HepG2 (cell line): Measurements from ENCODE around the gene FXYD5. TPM values are rescaled to one million over a fixed set of nuclear protein-coding genes. Genes with fewer than 3 reads are reported as not detected.

Source experiments
- HMG20A ChIP-seq: IDR thresholded peaks from 2 replicates; pipeline ENCODE4 v1.6.1; 2016; ENCODE audit warnings: borderline replicate concordance
- MAZ ChIP-seq, 2 experiments: sonication (generic) in 1 of 2; formaldehyde crosslinking in 1 of 2; IDR thresholded peaks; 2 replicates each; pipeline versions ENCODE4 v1.5.0 to v1.6.1; 2012 to 2020; ENCODE audit warnings: low read depth in 2 of 2, mild to moderate bottlenecking in 2 of 2, borderline replicate concordance in 1 of 2, improper control_type of control experiment in 1 of 2, low read length in 1 of 2, missing genetic modification reagents in 1 of 2, moderate library complexity in 1 of 2
- MBD4 ChIP-seq: IDR thresholded peaks from 2 replicates; pipeline ENCODE4 v1.6.1; 2012; ENCODE audit warnings: low read length, inconsistent platforms, borderline replicate concordance
- PCBP1 ChIP-seq: fragments of 200-400 bp; formaldehyde crosslinking; IDR thresholded peaks from 2 replicates; pipeline ENCODE4 v1.6.1; 2017; ENCODE audit warnings: mild to moderate bottlenecking, low read depth, low read length, borderline replicate concordance
- RXRA ChIP-seq: sonication (generic); formaldehyde crosslinking; IDR thresholded peaks from 2 replicates; pipeline ENCODE4 v1.5.1; 2020; ENCODE audit warnings: missing genetic modification reagents
- THAP11 ChIP-seq: IDR thresholded peaks from 2 replicates; pipeline ENCODE4 v1.6.1; 2016; ENCODE audit warnings: missing biosample characterization, missing genetic modification reagents
- YEATS4 ChIP-seq: sonication (generic); formaldehyde crosslinking; IDR thresholded peaks from 2 replicates; pipeline ENCODE4 v1.4.0; 2020; ENCODE audit warnings: missing genetic modification reagents, borderline replicate concordance
- ZKSCAN8 ChIP-seq: IDR thresholded peaks from 2 replicates; pipeline ENCODE4 v1.6.1; 2016; ENCODE audit warnings: borderline replicate concordance, missing genetic modification reagents, missing compliant biosample characterization
- ZNF329 ChIP-seq: sonication (generic); formaldehyde crosslinking; IDR thresholded peaks from 2 replicates; pipeline ENCODE4 v1.9.0; 2021; ENCODE audit warnings: low read depth, mild to moderate bottlenecking, missing genetic modification reagents
- ZNF768 ChIP-seq: sonication (generic); formaldehyde crosslinking; IDR thresholded peaks from 2 replicates; pipeline ENCODE4 v1.4.0; 2020; ENCODE audit warnings: missing genetic modification reagents
- ZNF788 ChIP-seq: sonication (generic); formaldehyde crosslinking; IDR thresholded peaks from 2 replicates; pipeline ENCODE4 v1.5.0; 2020; ENCODE audit warnings: mild to moderate bottlenecking, missing genetic modification reagents, borderline replicate concordance
- ZNF792 ChIP-seq: IDR thresholded peaks from 2 replicates; pipeline ENCODE4 v1.6.1; 2016
- polyA plus RNA-seq, 8 experiments: library from polyadenylated mRNA; depleted of rRNA in 3 of 8; stranded (reverse) in 7 of 8; unstranded in 1 of 8; fragments of >200 nt; fragmentation: Illumina TruSeq in 4 of 8; extraction: Trizol in 4 of 8; gene quantifications; 2 replicates each; pipeline versions ENCODE4 v1.2.1 to v1.2.3, GENCODE V29; 2011 to 2016; ENCODE audit warnings: low read depth in 4 of 8, missing spikeins in 1 of 8, mixed read lengths in 1 of 8; ENCODE audit not compliant: insufficient read depth in 1 of 8
- total RNA-seq, 5 experiments: library from RNA; depleted of rRNA; stranded (reverse); fragments of >200 nt; fragmentation: Illumina TruSeq; extraction: Trizol; gene quantifications; 2 replicates each; pipeline ENCODE4 v1.2.3, GENCODE V29; 2016; ENCODE audit warnings: low read depth in 1 of 5
- TF ChIP-seq, protein P1 (sequence below): IDR thresholded peaks from 2 replicates; pipeline ENCODE4 v1.6.1; 2016
- TF ChIP-seq, protein P2 (sequence below): IDR thresholded peaks from 2 replicates; pipeline ENCODE4 v1.6.1; 2016; ENCODE audit warnings: control low read depth
- TF ChIP-seq, protein P3 (sequence below): fragments of 450-650 bp; IDR thresholded peaks from 2 replicates; pipeline ENCODE4 v1.6.1; 2017; ENCODE audit warnings: mild to moderate bottlenecking
- TF ChIP-seq, protein P4 (sequence below): sonication (generic); formaldehyde crosslinking; conservative IDR thresholded peaks from 2 replicates; pipeline ENCODE4 v1.4.0; 2020; ENCODE audit warnings: mild to moderate bottlenecking, missing genetic modification reagents, moderate library complexity
- TF ChIP-seq, protein P5 (sequence below): sonication (generic); formaldehyde crosslinking; IDR thresholded peaks from 2 replicates; pipeline ENCODE4 v1.8.1; 2023; ENCODE audit warnings: mild to moderate bottlenecking, missing genetic modification reagents

FXYD5 gene
- total and polyA plus RNA-seq, 2 of the 13 experiments (the other 11 are each of a cell fraction or from before 2014, with no cell fraction given), result 0.65 TPM; not detected in 1

DNA sequence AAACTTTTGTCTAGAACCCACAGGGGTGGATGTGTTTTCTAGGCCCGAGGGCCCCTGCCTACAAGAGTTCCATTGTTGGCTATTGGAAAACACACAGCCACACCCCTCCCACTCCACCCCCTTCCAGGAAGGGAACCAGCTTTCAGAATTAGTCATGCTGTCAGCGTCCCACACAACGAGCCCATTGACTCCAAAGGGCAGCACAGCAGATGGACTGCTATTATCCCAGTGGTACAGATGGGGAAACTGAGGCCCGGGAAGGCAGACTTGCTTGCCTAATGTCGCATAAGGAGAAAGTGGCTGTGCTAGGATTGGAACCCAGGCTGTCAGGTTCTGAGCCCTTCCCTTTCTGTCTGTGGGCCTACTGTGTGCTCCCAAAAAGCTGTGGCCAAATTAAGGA is 47.0 kb upstream of the FXYD5 start (continued):
- TF ChIP-seq ZKSCAN8 (CRISPR knock-in tag) (no peak), ZNF768 (CRISPR knock-in tag) (peak; percentile 42; the same call in 1 of the 2 replicates), ZNF788 (no peak), PCBP1 (no peak), ZNF329 (CRISPR knock-in tag) (no peak), THAP11 (CRISPR knock-in tag) (0 out of 2 replicates have a peak, but pooled peaks have one; percentile 26), MBD4 (no peak), YEATS4 (CRISPR knock-in tag) (no peak), ZNF792 (CRISPR knock-in tag) (0 out of 2 replicates have a peak, but pooled peaks have one; percentile 49), RXRA (CRISPR knock-in tag) (peak; percentile 45; the same call in 1 of the 2 replicates), HMG20A (CRISPR knock-in tag) (no peak; the same call in 1 of the 2 replicates), MAZ (IDR thresholded peaks at IDR 0.05; ENCODE audit: borderline replicate concordance, low read depth, low read length) (0 out of 2 replicates have a peak, but pooled peaks have one; percentile 44), MAZ (CRISPR knock-in tag; IDR thresholded peaks at IDR 0.05; ENCODE audit: low read depth) (no peak)
- TF ChIP-seq, protein P1, sequence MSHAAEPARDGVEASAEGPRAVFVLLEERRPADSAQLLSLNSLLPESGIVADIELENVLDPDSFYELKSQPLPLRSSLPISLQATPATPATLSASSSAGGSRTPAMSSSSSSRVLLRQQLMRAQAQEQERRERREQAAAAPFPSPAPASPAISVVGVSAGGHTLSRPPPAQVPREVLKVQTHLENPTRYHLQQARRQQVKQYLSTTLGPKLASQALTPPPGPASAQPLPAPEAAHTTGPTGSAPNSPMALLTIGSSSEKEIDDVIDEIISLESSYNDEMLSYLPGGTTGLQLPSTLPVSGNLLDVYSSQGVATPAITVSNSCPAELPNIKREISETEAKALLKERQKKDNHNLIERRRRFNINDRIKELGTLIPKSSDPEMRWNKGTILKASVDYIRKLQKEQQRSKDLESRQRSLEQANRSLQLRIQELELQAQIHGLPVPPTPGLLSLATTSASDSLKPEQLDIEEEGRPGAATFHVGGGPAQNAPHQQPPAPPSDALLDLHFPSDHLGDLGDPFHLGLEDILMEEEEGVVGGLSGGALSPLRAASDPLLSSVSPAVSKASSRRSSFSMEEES, result 0 out of 2 replicates have a peak, but pooled peaks have one; percentile 16
- TF ChIP-seq, protein P2, sequence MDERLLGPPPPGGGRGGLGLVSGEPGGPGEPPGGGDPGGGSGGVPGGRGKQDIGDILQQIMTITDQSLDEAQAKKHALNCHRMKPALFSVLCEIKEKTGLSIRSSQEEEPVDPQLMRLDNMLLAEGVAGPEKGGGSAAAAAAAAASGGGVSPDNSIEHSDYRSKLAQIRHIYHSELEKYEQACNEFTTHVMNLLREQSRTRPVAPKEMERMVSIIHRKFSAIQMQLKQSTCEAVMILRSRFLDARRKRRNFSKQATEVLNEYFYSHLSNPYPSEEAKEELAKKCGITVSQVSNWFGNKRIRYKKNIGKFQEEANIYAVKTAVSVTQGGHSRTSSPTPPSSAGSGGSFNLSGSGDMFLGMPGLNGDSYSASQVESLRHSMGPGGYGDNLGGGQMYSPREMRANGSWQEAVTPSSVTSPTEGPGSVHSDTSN (CRISPR knock-in tag), result 0 out of 2 replicates have a peak, but pooled peaks have one; percentile 14
- TF ChIP-seq, protein P3, sequence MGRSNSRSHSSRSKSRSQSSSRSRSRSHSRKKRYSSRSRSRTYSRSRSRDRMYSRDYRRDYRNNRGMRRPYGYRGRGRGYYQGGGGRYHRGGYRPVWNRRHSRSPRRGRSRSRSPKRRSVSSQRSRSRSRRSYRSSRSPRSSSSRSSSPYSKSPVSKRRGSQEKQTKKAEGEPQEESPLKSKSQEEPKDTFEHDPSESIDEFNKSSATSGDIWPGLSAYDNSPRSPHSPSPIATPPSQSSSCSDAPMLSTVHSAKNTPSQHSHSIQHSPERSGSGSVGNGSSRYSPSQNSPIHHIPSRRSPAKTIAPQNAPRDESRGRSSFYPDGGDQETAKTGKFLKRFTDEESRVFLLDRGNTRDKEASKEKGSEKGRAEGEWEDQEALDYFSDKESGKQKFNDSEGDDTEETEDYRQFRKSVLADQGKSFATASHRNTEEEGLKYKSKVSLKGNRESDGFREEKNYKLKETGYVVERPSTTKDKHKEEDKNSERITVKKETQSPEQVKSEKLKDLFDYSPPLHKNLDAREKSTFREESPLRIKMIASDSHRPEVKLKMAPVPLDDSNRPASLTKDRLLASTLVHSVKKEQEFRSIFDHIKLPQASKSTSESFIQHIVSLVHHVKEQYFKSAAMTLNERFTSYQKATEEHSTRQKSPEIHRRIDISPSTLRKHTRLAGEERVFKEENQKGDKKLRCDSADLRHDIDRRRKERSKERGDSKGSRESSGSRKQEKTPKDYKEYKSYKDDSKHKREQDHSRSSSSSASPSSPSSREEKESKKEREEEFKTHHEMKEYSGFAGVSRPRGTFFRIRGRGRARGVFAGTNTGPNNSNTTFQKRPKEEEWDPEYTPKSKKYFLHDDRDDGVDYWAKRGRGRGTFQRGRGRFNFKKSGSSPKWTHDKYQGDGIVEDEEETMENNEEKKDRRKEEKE, result no peak
- TF ChIP-seq, protein P4, sequence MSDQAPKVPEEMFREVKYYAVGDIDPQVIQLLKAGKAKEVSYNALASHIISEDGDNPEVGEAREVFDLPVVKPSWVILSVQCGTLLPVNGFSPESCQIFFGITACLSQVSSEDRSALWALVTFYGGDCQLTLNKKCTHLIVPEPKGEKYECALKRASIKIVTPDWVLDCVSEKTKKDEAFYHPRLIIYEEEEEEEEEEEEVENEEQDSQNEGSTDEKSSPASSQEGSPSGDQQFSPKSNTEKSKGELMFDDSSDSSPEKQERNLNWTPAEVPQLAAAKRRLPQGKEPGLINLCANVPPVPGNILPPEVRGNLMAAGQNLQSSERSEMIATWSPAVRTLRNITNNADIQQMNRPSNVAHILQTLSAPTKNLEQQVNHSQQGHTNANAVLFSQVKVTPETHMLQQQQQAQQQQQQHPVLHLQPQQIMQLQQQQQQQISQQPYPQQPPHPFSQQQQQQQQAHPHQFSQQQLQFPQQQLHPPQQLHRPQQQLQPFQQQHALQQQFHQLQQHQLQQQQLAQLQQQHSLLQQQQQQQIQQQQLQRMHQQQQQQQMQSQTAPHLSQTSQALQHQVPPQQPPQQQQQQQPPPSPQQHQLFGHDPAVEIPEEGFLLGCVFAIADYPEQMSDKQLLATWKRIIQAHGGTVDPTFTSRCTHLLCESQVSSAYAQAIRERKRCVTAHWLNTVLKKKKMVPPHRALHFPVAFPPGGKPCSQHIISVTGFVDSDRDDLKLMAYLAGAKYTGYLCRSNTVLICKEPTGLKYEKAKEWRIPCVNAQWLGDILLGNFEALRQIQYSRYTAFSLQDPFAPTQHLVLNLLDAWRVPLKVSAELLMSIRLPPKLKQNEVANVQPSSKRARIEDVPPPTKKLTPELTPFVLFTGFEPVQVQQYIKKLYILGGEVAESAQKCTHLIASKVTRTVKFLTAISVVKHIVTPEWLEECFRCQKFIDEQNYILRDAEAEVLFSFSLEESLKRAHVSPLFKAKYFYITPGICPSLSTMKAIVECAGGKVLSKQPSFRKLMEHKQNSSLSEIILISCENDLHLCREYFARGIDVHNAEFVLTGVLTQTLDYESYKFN (CRISPR knock-in tag), result peak; percentile 68
- TF ChIP-seq, protein P5, sequence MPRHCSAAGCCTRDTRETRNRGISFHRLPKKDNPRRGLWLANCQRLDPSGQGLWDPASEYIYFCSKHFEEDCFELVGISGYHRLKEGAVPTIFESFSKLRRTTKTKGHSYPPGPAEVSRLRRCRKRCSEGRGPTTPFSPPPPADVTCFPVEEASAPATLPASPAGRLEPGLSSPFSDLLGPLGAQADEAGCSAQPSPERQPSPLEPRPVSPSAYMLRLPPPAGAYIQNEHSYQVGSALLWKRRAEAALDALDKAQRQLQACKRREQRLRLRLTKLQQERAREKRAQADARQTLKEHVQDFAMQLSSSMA (CRISPR knock-in tag), result no peak
